Astrocyte (in vitro differentiated cells and primary cell): ENCODE results near the gene INPP4B.

Experiments used
- EZH2 ChIP-seq: IDR thresholded peaks from 2 replicates; pipeline ENCODE4 v1.6.1; 2012; ENCODE audit warnings: mild to moderate bottlenecking, low read length, inconsistent platforms; ENCODE audit not compliant: insufficient read depth
- TF ChIP-seq, protein P1 (sequence below): IDR thresholded peaks from 2 replicates; pipeline ENCODE4 v1.5.1; 2011; ENCODE audit warnings: low read depth, mild to moderate bottlenecking, inconsistent platforms, low read length, moderate library complexity; ENCODE audit not compliant: insufficient read depth

DNA sequence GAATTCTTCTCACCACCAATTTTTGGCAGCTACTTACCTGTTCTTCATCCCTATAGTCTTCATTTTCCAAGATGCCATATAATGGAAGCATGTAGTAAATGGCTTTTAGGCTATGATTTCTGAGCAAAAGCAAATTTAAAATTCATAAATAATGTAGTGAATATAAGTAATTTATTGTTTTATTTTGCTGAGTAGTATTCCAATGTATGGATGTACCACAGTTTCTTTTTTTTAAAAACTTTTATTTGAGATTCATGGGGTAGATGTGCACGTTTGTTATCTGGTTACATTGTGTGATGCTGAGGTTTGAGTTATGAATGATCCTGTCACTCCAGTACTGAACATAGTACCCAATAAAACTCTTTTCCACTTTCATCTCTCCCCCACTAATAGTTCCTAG is 840.6 kb downstream of the INPP4B start:
- TF ChIP-seq, protein P1, sequence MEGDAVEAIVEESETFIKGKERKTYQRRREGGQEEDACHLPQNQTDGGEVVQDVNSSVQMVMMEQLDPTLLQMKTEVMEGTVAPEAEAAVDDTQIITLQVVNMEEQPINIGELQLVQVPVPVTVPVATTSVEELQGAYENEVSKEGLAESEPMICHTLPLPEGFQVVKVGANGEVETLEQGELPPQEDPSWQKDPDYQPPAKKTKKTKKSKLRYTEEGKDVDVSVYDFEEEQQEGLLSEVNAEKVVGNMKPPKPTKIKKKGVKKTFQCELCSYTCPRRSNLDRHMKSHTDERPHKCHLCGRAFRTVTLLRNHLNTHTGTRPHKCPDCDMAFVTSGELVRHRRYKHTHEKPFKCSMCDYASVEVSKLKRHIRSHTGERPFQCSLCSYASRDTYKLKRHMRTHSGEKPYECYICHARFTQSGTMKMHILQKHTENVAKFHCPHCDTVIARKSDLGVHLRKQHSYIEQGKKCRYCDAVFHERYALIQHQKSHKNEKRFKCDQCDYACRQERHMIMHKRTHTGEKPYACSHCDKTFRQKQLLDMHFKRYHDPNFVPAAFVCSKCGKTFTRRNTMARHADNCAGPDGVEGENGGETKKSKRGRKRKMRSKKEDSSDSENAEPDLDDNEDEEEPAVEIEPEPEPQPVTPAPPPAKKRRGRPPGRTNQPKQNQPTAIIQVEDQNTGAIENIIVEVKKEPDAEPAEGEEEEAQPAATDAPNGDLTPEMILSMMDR, result no peak
- TF ChIP-seq EZH2, result no peak
